ENCODE measurements around the gene COL20A1. TPM values are rescaled to one million over a fixed set of nuclear protein-coding genes. Genes with fewer than 3 reads are reported as not detected.

Gene COL20A1
- total RNA-seq, 1 experiment from 2014 or later, result not detected

- no peak for DNase-seq (ENCODE audit: low read depth)
These were observed 26.4 kb downstream of the COL20A1 start for GRCh38 chr20:63319164-63320040.

GRCh38 chr20:63320041-63320511, 27.1 kb downstream of the COL20A1 start:
- DNase-seq (ENCODE audit: low read depth), result no peak

- no peak for DNase-seq (ENCODE audit: low read depth)
These were observed 27.7 kb downstream of the COL20A1 start for GRCh38 chr20:63320616-63321147.

- DNase-seq (ENCODE audit: low read depth), result peak; percentile 56
These were observed 28.3 kb downstream of the COL20A1 start for GRCh38 chr20:63321148-63321831.

GRCh38 chr20:63322146-63322932, 29.4 kb downstream of the COL20A1 start:
- no peak for DNase-seq (ENCODE audit: low read depth)

GRCh38 chr20:63322933-63323273, 29.9 kb downstream of the COL20A1 start:
- DNase-seq (ENCODE audit: low read depth), result no peak

- DNase-seq (ENCODE audit: low read depth), result no peak
These were observed 30.5 kb downstream of the COL20A1 start for GRCh38 chr20:63323357-63323981.

- no peak for DNase-seq (ENCODE audit: low read depth)
These were observed 32.1 kb downstream of the COL20A1 start for GRCh38 chr20:63325021-63325471.

GRCh38 chr20:63325554-63326313, 32.7 kb downstream of the COL20A1 start:
- DNase-seq (ENCODE audit: low read depth), result no peak

- DNase-seq (ENCODE audit: low read depth), result no peak
These were observed 33.6 kb downstream of the COL20A1 start for GRCh38 chr20:63326314-63327230.

GRCh38 chr20:63327231-63327745, 34.3 kb downstream of the COL20A1 start:
- no peak for DNase-seq (ENCODE audit: low read depth)

GRCh38 chr20:63328026-63328700, 35.2 kb downstream of the COL20A1 start:
- DNase-seq (ENCODE audit: low read depth), result no peak

GRCh38 chr20:63328718-63329275, 35.8 kb downstream of the COL20A1 start:
- no peak for DNase-seq (ENCODE audit: low read depth)

- DNase-seq (ENCODE audit: low read depth), result no peak
These were observed 36.5 kb downstream of the COL20A1 start for GRCh38 chr20:63329331-63330083.

GRCh38 chr20:63330084-63330760, 37.2 kb downstream of the COL20A1 start:
- DNase-seq (ENCODE audit: low read depth), result no peak

GRCh38 chr20:63330940-63331339, 38.0 kb downstream of the COL20A1 start:
- DNase-seq (ENCODE audit: low read depth), result no peak

All from RPMI7951 (cell line).